ENCODE data around the gene TBCE.

The TBCE gene

GRCh38 chr1:235404190-235404589 is 37.0 kb downstream of the TBCE start:
- Histone ChIP-seq H3K4me1 (ENCODE audit: low read length) (no peaks in the 10 kb centered on the region), H4K20me1 (ENCODE audit: insufficient read depth, low read length) (no peaks in the 10 kb centered on the region), H3K27ac (ENCODE audit: low read length) (no peak overlapping the region), H3K9me2 (replicated peaks; ENCODE audit: insufficient read depth, low read length) (no peaks in the 10 kb centered on the region), H3K79me2 (ENCODE audit: low read length) (peaks cover 30% of the 10 kb centered on the region), H3K9me3 (replicated peaks; ENCODE audit: insufficient read depth, low read length) (no peaks in the 10 kb centered on the region), H3F3A (ENCODE audit: insufficient read depth, low read length) (no peaks in the 10 kb centered on the region), H3K9ac (ENCODE audit: low read length) (no peak overlapping the region), H3K36me3 (replicated peaks; ENCODE audit: insufficient read depth, low read length) (no peaks in the 10 kb centered on the region), H2AFZ (ENCODE audit: low read length) (no peak overlapping the region), H3K27me3 (replicated peaks; ENCODE audit: insufficient read depth, low read length) (no peaks in the 10 kb centered on the region), H3K4me3 (ENCODE audit: low read length) (no peak overlapping the region), H3K4me2 (ENCODE audit: low read depth, low read length) (no peak overlapping the region)
- TF ChIP-seq CTCF (IDR thresholded peaks at IDR 0.05; ENCODE audit: low read length) (no peak), EZH2phosphoT487 (IDR thresholded peaks at IDR 0.05; ENCODE audit: low read length) (no peak), EZH2 (optimal IDR thresholded peaks at IDR 0.05; ENCODE audit: low read depth, low read length) (no peak)
- DNase-seq = no peak

GRCh38 chr1:235407419-235407818 is 40.2 kb downstream of the TBCE start:
- H3F3A ChIP-seq (ENCODE audit: insufficient read depth, low read length) = no peaks in the 10 kb centered on the region
- H4K20me1 ChIP-seq (ENCODE audit: insufficient read depth, low read length) = no peaks in the 10 kb centered on the region
- no peak overlapping the region for H3K27ac ChIP-seq (ENCODE audit: low read length)
- H2AFZ ChIP-seq (ENCODE audit: low read length) = no peak overlapping the region
- H3K9me3 ChIP-seq (replicated peaks; ENCODE audit: insufficient read depth, low read length) = no peaks in the 10 kb centered on the region
- H3K36me3 ChIP-seq (replicated peaks; ENCODE audit: insufficient read depth, low read length) = no peaks in the 10 kb centered on the region
- TF ChIP-seq EZH2 (optimal IDR thresholded peaks at IDR 0.05; ENCODE audit: low read depth, low read length) = no peak
- TF ChIP-seq EZH2phosphoT487 (IDR thresholded peaks at IDR 0.05; ENCODE audit: low read length) = no peak
- no peak for TF ChIP-seq CTCF (IDR thresholded peaks at IDR 0.05; ENCODE audit: low read length)
- no peaks in the 10 kb centered on the region for H3K27me3 ChIP-seq (replicated peaks; ENCODE audit: insufficient read depth, low read length)
- peaks cover 10% of the 10 kb centered on the region for H3K79me2 ChIP-seq (ENCODE audit: low read length)
- DNase-seq = no peak
- no peak overlapping the region for H3K9ac ChIP-seq (ENCODE audit: low read length)
- no peak overlapping the region for H3K4me3 ChIP-seq (ENCODE audit: low read length)
- no peaks in the 10 kb centered on the region for H3K4me1 ChIP-seq (ENCODE audit: low read length)
- H3K9me2 ChIP-seq (replicated peaks; ENCODE audit: insufficient read depth, low read length) = no peaks in the 10 kb centered on the region
- no peak overlapping the region for H3K4me2 ChIP-seq (ENCODE audit: low read depth, low read length)

GRCh38 chr1:235408503-235408960 is 41.3 kb downstream of the TBCE start:
- H3K79me2 ChIP-seq (ENCODE audit: low read length) = peaks cover 10% of the 10 kb centered on the region; the same call in 1 of the 2 replicates
- H3K36me3 ChIP-seq (replicated peaks; ENCODE audit: insufficient read depth, low read length) = no peaks in the 10 kb centered on the region
- no peaks in the 10 kb centered on the region for H3K9me2 ChIP-seq (replicated peaks; ENCODE audit: insufficient read depth, low read length)
- no peaks in the 10 kb centered on the region for H3F3A ChIP-seq (ENCODE audit: insufficient read depth, low read length)
- H3K27ac ChIP-seq (ENCODE audit: low read length) = no peak overlapping the region
- no peak overlapping the region for H3K9ac ChIP-seq (ENCODE audit: low read length)
- no peaks in the 10 kb centered on the region for H4K20me1 ChIP-seq (ENCODE audit: insufficient read depth, low read length)
- no peak overlapping the region for H3K4me3 ChIP-seq (ENCODE audit: low read length)
- no peaks in the 10 kb centered on the region for H3K9me3 ChIP-seq (replicated peaks; ENCODE audit: insufficient read depth, low read length)
- TF ChIP-seq EZH2phosphoT487 (IDR thresholded peaks at IDR 0.05; ENCODE audit: low read length) (no peak), CTCF (IDR thresholded peaks at IDR 0.05; ENCODE audit: low read length) (no peak), EZH2 (optimal IDR thresholded peaks at IDR 0.05; ENCODE audit: low read depth, low read length) (no peak)
- H2AFZ ChIP-seq (ENCODE audit: low read length) = no peak overlapping the region
- no peak overlapping the region for H3K4me2 ChIP-seq (ENCODE audit: low read depth, low read length)
- no peaks in the 10 kb centered on the region for H3K4me1 ChIP-seq (ENCODE audit: low read length)
- H3K27me3 ChIP-seq (replicated peaks; ENCODE audit: insufficient read depth, low read length) = no peaks in the 10 kb centered on the region
- no peak for DNase-seq
